Umbilical cord (tissue), 2 donors: ENCODE results near the gene KRTAP10-5. TPM values are rescaled to one million over a fixed set of nuclear protein-coding genes. Genes with fewer than 3 reads are reported as not detected.
A peak's percentile ranks its signal among the peaks of the same experiment; 100 is the strongest.
"Not testable (repeated sequence)": the region's sequence is repeated elsewhere in the genome, so short reads cannot be mapped to it uniquely, and the experiment has no call there.

Source experiments
- DNase-seq: peaks from one replicate; pipeline ENCODE4 v3.0.0-alpha.2; 2015; ENCODE audit warnings: low spot score
- total RNA-seq: library from RNA; depleted of rRNA; stranded (reverse); fragments of >200 nt; gene quantifications from one replicate; pipeline ENCODE4 v1.2.3, GENCODE V29; 2014; ENCODE audit warnings: low replicate concordance; ENCODE audit not compliant: insufficient read depth

The KRTAP10-5 gene
- total RNA-seq, 1 donor from 2014 or later: not detected

DNA sequence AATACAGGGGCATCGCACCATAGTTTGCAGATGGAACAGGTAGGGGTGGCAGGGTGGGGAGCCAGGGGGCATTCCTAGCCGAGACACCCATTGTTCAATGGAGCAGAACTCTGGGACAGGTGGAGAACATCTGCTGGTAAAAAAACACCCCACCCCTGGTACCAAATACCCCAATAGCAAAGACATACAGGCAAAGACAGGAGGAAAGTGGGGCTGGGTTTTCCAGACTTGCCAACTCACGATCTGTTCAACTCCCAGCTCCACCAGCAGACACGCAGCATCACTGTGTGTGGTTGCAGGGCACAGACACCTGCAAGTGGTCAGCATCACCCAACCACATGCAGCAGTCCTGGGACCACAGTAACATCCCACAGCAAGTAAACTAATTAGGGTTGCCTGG is 31.1 kb upstream of the KRTAP10-5 start:
- DNase-seq: no peak

DNA sequence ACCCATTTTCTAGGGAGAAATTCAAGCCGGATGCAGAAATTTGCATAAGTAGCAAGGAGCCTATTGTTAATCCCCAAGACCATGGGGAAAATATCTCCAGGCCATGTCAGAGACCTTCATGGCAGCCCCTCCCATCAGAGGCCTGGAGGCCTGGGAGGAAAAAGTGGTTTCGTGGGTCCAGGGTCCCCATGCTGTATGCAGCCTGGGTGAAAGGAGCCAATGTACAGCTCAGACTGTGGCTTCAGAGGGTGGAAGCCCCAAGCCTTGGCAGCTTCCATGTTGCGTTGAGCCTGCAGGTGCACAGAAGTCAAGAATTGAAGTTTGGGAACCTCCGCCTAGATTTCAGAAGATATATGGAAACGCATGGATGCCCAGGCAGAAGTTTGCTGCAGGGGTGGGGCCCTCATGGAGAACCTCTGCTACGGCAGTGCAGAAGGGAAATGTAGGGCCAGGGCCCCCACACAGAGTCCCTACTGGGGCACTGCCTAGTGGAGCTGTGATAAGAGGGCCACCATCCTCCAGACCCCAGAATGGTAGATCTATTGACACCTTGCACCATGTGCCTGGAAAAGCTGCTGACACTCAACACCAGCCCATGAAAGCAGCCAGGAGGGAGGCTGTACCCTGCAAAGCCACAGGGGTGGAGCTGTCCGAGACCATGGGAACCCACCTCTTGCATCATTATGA is 29.9 kb upstream of the KRTAP10-5 start:
- not testable (repeated sequence) for DNase-seq

DNA sequence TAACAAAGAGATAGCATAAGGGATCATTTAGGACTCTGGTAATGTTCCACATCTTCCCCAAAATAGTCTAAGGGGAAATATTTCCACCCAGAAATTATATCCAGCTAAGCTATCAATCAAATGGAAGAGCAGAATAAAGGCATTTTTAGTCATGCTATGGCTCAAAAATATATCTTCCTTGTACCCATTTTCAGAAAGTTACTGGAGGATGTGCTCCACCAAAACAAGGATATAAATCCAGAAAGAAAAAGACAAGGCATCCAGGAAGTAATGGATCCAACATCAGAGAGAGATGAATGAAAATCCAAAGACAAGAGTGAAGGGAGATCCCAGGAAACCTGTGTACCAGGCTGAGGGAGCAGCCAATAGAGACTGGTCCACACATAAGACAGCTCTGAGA is 28.8 kb upstream of the KRTAP10-5 start:
- DNase-seq: no peak

DNA sequence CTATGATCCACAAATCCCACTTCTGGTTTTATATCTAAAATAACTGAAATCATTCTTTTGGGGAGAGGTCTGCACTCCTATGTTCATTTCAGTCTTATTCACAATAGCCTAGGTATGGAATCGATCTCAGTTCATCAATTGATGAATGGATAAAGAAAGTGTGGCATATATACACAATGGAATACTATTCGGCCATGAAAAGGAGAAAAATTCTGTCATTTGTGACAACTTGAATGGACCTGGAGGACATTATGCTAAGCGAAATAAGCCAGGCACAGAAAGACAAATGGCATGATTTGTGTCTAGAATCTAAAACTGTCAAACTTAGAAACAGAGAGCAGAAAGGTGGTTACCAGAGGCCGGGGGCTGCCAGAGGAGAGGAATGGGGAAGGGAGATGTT is 26.1 kb upstream of the KRTAP10-5 start:
- no peak for DNase-seq

DNA sequence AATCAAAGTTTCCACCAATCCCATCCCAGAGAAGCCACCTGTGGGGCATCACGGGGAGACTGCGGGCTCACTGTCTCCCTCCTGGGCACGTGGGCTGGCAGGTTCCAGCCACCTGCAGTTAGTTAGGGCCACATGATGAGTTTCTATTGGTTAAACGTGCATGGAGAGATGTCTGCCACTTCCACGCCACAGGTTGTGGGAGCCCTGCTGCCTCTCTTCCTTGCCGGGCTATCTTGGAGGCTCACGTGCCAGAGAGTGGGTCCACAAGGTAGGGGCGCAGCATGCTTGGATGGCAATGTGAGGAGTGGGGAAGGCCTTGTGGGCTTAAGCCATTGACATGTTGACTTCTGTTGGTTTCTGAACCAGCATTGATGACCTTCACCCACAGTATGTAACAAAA is 23.5 kb upstream of the KRTAP10-5 start:
- DNase-seq: no peak

DNA sequence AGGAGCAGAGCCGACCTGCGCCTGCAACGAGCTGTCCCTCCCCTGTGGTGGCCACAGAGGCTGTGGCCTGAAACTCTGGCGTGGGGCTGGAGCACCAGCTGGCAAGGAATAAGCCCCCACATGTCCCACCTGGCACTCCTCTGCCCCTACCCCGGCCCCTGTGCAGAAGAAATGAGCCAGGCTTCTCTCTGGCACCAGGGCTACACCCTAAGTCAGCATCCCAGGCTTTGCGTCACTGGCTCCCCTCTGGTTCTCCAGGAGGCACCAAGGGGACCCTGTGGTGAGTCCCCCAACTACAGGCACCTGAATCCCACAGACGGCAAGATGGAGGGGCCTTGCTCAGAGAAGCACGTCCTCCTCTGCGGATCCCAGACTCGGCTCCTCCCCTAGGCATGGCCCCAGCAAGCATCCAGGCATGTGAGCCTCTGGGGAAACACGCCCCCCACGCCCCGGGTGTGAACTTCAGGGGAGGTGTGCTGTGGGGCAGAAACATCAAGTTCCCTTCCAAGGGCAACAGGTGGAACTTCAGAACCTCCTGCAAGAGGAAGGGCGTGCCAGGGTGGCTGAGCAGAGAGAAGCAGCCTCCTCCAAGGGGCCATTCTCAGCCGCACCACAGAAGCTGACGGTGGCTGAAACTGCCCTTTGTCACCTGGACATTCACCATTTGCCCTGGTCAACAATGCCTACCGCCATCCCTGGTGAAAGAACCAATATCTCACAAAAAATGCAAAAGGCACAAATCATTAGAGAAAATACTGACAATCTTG is 22.9 kb upstream of the KRTAP10-5 start:
- no peak for DNase-seq

DNA sequence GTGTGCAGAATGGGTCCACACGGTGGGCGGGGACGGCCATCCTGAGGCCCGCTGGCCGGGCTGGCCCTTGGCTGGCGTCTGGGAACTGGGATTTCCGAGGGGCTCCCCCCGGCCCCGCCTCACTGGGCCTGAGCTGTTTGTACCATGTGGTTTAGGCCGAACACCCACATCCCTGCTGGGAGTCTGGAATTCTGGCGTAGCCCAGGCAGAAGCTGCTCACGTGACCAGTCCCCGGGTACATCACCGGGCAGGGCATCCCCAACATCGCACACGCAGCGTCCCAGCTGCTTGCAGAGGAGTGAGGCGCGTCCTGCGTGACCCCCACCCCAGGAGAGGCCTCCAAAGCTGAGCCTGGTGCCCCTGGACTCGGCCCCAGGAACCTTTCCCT is 22.1 kb upstream of the KRTAP10-5 start:
- no peak for DNase-seq

DNA sequence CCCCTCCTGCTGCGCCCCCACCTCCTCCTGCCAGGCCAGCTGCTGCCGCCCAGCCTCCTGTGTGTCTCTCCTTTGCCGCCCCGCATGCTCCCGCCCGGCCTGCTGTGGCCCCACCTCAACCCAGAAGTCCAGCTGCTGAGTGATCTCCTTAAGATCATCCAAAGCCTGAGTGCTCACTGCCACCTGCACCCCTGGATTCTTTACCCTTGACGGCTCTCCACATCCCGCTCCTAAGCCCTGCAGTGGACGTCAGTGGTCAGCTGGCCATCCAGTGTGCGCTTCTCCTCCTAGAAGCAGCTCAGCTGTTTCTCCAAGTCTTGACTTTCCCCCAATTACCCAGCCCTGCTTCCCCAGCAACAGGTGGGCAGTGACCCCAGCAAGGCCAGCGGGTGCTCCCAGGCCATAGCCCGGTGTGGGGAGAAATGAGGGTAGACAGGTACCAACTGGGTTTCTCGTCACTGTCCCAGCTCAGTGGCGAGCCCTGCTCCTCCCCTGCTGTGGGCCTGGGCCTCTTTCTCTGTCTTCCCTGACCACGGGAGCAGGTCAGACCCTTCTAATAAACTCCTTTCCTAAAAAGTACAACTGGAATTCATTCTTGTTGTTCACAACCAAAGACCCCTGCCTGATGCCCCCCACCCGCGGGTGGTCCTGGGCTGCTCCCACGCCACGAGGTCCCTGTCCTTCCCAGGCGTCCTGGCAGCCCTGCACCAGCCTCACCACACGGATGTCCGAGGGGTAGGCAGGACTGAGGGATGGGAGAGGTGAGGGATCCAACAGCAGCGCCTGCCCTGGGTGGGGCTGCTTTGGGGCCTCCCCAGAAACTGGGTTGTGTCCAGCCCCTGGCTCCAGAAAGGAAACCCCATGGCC is 21.4 kb upstream of the KRTAP10-5 start:
- DNase-seq: no peak

DNA sequence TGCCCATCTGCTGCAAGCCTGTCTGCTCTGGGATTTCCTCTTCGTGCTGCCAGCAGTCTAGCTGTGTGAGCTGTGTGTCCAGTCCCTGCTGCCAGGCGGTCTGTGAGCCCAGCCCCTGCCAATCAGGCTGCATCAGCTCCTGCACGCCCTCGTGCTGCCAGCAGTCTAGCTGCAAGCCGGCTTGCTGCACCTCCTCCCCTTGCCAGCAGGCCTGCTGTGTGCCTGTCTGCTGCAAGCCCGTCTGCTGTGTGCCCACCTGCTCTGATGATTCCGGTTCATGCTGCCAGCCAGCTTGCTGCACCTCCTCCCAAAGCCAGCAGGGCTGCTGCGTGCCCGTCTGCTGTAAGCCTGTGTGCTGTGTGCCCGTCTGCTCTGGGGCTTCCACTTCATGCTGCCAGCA is 20.7 kb upstream of the KRTAP10-5 start:
- not testable (repeated sequence) for DNase-seq

DNA sequence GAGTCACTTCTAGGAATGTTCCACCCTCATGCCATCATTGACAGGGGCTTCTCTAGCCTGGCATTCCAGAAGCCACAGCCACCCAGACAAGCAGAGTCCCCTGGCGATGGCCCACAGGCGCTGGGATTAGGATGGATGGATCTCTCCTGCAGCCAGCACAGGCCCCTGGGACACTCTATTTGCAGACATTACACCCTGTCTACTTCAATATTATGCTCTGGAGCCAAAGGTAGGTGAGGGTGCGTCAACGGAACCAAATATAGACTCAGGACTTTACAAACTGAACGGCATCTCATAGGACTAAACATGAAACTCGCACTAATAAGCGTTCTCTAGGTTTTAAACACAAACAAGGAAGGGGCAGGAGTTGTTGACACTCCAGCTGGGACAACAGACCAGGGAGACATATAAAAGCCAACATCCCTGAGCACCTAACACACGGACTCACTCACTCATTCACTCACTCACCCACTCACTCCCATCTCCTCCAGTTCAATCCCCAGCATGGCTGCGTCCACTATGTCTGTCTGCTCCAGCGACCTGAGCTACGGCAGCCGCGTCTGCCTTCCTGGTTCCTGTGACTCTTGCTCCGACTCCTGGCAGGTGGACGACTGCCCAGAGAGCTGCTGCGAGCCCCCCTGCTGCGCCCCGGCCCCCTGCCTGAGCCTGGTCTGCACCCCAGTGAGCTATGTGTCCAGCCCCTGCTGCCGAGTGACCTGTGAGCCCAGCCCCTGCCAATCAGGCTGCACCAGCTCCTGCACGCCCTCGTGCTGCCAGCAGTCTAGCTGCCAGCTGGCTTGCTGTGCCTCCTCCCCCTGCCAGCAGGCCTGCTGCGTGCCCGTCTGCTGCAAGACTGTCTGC is 19.9 kb upstream of the KRTAP10-5 start, which contains the start of gene KRTAP10-7:
Gene KRTAP10-7, plus strand, starts transcription at position 480 of the 861 bp plus-strand sequence. Its CDS starts 25 bp downstream, at position 505.
- DNase-seq: not testable (repeated sequence)

DNA sequence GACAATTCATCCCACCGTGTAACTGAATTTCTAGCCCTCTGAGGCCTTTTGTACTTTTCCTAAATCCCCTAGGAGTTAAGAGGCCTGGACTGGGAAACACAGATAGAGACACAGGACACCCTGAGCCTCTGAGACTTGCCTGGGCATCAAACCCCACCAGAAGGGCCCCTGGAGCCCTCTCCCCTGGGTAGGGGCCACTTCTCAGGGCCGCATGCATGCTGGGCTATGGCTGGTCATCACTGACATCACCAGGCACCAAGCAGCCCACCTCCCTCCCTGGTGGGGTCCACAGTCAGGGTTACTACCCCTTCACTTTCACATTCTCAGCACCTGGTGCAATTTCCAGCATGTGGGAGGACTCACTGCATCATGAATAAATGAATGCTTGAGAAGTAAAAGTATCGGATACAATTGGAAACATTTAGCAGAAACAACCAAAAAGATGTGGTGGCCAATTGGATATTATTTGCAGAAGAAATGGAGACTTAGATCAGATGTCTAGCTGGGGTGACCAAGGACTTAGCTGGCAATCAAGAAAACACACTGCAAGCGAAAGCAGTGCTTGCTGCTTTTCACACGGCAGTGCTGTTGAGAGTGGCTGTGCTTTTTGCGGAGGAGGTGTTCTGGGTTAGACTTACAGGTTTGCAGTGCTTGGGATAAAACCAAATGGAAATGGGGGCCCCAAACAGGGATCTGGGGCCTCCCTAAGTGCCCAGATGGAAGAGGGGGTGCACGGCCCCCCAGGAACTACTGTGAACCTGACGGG is 19.0 kb upstream of the KRTAP10-5 start:
- DNase-seq: no peak

DNA sequence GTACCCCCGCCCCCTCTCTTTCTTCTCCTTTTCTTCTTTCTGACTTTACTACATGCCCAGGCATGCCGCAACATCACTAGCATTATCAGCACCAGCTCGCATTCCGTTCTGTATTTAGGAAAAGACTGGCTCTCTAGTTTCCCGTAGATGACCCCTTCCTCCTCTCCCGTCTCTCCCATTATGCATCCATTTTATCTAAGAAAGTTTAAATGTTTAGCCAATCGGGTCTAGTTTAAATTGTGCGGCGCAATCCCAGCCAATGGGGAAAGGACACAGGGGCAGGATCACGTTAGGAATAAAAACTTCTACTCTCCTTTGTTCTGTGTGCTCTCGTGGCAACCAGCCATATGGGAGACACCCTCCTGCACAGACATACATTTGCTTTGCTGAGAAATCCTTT is 17.7 kb upstream of the KRTAP10-5 start:
- no peak for DNase-seq

DNA sequence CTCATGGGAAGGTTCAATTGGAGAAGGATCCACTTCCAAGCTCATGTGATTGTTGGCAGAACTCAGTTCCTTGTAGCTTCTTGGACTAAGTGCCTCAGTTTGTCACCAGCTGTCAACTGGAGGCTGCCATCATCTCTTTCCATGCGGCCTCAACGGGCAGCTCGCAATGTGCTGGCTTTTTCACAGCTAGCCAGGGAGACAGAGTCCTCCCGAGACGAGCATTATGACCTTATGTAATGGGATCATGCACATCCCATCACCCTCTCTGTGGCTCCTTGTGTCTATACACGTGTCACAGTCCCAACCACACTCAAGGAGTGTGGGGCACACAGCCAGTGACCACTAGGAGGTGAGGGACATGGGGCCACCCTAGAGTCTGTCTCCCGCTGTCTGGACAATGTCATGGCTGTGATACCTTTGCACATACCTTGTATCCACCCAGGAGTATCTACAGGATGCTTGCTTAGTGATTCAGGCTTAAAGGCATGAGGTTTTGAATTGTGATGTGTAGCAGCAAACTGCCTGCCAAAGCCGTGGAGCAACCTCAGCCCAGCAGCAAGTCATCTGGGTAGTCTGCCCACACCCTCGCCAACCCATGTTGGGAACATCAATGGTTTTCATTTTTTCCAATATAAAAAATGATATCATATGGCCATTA is 15.8 kb upstream of the KRTAP10-5 start:
- no peak for DNase-seq

DNA sequence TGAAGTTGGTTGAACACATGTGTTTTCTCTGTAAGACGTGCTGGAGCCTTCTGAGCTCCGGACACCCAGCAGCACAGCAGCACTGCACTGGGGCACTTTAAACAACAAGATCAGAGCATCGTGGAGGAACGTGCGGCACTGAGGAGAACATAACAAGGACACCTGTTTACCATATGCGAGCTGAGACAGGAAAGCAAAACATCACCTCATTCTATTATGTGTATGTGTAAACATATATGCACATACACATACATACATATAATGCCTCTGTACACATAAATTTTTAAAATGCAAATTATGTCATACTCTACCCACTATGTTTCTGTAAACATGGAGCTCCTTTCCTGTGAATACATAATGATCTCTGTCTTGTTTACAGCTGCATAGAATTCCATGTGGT is 15.1 kb upstream of the KRTAP10-5 start:
- DNase-seq: no peak

DNA sequence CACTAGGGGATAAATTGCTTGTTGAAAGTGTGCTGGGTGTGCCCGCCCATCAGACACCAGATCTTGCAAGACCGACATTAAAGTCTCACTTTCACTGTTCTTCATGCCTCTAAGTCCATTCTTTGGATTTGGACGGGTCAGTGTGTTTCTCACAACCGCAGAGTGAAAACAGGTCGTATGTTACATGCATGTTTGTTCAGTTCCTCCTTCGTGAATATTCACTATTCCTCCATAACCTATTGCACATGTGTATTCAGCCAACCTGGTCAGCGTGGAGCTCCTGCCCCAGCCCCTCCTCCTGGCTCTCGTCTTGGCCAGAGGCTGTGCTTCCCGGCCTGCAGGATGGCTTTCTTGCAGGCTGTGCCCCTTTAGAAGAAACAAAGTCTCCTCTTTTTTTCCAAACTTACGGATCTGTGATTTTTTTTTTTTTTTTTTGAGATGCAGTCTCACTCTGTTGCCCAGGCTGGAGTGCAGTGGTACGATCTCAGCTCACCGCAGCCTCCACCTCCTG is 14.1 kb upstream of the KRTAP10-5 start:
- DNase-seq: no peak

DNA sequence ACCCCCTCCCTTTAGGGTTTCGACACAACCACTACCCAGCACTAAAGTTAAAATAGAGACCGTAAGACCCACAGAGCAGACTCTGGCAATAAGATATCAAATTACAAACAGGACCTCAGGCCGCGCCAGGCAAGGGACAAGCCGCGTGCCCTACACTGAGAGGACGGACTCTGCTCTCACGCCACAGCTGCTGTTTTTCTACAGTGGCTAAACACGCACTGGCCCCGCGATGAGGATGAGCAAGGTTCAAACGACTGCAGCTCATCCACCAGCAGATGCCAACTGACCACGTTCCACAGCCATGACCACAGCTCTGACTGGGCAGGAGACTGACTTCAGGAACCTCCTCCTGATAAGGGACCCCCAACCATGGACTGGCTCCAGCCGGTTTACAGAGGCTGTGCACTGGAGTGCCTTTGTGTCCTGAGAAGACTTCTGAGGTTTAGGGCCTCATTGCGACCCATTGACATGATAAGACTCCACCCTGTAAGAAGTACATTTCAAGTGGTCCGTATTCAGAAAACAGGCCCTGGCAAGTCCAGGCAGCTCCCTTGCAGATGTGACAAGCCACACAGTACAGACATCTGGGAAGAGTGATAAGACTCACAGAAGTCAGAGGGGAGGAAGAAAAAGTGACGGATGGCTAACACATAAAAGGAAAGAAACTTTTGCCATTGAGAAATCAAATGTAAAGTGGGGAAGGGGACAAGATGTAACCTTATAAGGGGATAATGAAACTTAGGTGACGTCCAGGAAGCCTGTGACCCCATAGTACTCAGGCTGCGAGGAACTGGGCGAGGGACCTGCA is 13.4 kb upstream of the KRTAP10-5 start:
- DNase-seq: peak; percentile 33

DNA sequence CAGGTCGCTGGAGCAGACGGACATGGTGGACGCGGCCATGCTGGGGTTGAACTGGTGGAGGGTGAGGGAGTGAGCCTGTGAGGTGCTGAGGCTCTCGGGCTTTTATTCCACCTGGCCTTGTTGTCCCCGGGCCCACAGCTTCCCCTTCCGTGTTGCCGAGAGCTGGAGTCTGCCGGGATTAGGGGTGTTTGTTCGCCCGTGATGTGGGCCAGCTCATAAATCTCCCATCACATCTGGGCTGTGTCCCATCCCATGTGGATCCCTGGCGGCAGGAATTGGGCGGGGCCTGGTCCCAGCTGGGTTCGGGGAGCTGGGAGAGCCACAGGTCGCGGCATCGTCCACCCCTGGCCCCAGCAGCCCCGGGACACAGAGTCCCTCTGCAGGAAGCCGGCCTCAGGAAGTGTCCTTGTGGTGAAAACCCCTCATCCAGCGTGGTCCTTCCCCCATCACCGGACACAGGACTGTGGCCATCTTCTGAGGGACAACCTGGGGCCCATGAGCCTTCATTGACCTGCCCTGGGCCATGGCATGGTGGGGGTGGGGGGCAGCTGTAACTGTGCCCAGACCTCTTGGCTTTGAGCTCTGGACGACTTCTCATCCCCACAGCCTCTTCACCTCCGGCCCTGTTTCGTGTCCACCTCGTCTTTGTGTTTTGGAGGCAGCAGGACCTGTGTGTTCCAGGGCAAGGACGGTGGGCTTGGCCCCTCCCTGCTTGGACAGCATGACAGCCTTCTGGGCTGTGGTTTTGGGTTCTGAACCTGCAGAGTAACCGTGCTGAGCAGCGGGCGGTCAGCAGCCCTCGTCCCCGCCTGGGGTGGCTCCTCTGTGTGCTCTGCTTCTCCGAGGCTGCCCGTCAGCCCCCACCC is 12.3 kb upstream of the KRTAP10-5 start, which contains the start of gene KRTAP10-6:
Gene KRTAP10-6, minus strand, starts transcription at position 60 of the 866 bp plus-strand sequence. Its CDS starts 21 bp downstream, at position 39.
- no peak for DNase-seq

DNA sequence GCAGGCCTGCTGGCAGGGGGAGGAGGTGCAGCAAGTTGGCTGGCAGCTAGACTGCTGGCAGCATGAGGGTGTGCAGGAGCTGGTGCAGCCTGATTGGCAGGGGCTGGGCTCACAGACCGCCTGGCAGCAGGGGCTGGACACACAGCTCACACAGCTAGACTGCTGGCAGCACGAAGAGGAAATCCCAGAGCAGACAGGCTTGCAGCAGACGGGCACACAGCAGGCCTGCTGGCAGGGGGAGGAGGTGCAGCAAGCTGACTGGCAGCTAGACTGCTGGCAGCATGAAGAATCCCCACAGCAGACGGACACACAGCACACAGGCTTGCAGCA is 11.4 kb upstream of the KRTAP10-5 start:
- DNase-seq: not testable (repeated sequence)
